ENCODE data around the gene ARHGEF4. TPM values are rescaled to one million over a fixed set of nuclear protein-coding genes. Genes with fewer than 3 reads are reported as not detected.

Gene ARHGEF4
- total RNA-seq, 4 donors from 2014 or later = 108 to 378 (median 134) TPM

DNA sequence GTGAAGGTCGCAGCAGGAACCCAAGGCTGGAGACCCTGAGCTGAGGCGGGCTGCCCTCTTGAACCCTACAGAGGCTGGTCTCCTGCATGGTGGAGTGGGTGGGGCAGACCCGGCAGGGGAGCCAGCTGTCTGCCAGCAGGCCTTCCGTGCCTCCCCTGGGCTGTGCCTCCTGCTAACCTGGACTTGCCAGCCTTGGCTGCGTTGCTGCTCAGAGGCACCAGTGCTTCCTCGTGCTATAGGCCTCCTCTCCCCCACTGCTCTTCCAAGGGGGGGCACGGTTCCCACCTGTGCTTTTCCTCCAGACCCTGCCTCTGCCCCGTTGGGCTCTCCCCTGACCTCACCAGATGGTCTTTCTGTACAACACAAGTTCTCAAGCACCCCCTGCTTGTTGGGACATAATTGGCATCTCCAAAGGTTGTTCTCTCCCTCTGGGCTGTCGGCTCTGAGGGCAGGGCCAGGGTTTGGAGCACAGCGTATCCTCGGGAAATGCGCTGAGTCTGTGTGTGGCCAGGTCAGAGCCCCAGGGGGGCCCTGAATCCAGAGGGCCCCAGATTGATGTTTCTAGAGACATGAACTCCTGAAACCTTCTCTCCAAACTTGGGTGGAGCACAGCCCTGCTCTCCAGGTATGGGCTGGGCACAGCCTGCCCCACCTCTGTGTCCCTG lies 6.7 kb downstream of the ARHGEF4 start:
- no peak overlapping the region for H3K4me3 ChIP-seq
- WGBS = 52% methylated on average over 9 of the region's 12 CpGs
- H3K27me3 ChIP-seq = peaks cover 26% of the 10 kb centered on the region
- no peak for TF ChIP-seq EP300 (IDR thresholded peaks at IDR 0.05)
- no peak for TF ChIP-seq POLR2AphosphoS5 (IDR thresholded peaks at IDR 0.05)
- TF ChIP-seq, protein P1, sequence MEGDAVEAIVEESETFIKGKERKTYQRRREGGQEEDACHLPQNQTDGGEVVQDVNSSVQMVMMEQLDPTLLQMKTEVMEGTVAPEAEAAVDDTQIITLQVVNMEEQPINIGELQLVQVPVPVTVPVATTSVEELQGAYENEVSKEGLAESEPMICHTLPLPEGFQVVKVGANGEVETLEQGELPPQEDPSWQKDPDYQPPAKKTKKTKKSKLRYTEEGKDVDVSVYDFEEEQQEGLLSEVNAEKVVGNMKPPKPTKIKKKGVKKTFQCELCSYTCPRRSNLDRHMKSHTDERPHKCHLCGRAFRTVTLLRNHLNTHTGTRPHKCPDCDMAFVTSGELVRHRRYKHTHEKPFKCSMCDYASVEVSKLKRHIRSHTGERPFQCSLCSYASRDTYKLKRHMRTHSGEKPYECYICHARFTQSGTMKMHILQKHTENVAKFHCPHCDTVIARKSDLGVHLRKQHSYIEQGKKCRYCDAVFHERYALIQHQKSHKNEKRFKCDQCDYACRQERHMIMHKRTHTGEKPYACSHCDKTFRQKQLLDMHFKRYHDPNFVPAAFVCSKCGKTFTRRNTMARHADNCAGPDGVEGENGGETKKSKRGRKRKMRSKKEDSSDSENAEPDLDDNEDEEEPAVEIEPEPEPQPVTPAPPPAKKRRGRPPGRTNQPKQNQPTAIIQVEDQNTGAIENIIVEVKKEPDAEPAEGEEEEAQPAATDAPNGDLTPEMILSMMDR (IDR thresholded peaks at IDR 0.05) = no peak
- no peak for TF ChIP-seq POLR2A (IDR thresholded peaks at IDR 0.05)
- H3K9me3 ChIP-seq = no peaks in the 10 kb centered on the region
- no peaks in the 10 kb centered on the region for H3K36me3 ChIP-seq
- no peak for DNase-seq (ENCODE audit: low spot score in 2 of 2)
- no peaks in the 10 kb centered on the region for H3K4me1 ChIP-seq
- no peak overlapping the region for H3K27ac ChIP-seq

DNA sequence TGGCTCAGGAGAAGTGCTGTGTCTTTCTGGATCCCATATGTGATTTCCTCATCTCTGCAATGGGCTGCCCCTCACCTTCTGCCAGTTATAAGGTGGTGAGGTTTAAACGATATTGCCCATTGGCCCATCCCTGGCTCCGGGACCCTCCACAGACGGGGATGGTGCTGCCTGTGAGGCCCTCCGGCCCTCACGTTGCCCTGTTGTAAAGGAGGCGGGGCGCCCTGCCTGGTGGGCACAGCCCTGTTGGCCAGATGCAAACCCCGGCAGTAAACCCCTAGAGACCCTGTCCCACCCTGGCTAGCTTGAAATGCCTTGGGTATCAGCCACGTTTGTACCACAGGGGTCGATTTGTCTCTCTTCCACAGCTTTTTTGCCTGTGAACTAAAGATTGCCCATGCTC lies 7.4 kb downstream of the ARHGEF4 start:
- WGBS = no CpG with 5 or more reads among the region's 10 CpGs
- TF ChIP-seq EP300 (IDR thresholded peaks at IDR 0.05) (no peak), POLR2AphosphoS5 (IDR thresholded peaks at IDR 0.05) (no peak), POLR2A (IDR thresholded peaks at IDR 0.05) (no peak)
- TF ChIP-seq, protein P1 (IDR thresholded peaks at IDR 0.05) = no peak

GRCh38 chr2:130845505-130846085 lies 8.9 kb downstream of the ARHGEF4 start:
- DNase-seq (ENCODE audit: low spot score in 2 of 2) = no peak
- Histone ChIP-seq H3K27ac (no peak overlapping the region), H3K9me3 (no peaks in the 10 kb centered on the region), H3K36me3 (no peaks in the 10 kb centered on the region), H3K27me3 (peaks cover 16% of the 10 kb centered on the region), H3K4me1 (no peaks in the 10 kb centered on the region), H3K4me3 (no peak overlapping the region)
- WGBS = 95% methylated on average over 8 of the region's 13 CpGs
- TF ChIP-seq, protein P1 (IDR thresholded peaks at IDR 0.05) = no peak
- TF ChIP-seq POLR2A (IDR thresholded peaks at IDR 0.05) (no peak), POLR2AphosphoS5 (IDR thresholded peaks at IDR 0.05) (no peak), EP300 (IDR thresholded peaks at IDR 0.05) (no peak)

More for the DNA sequence above, 7.4 kb downstream of the ARHGEF4 start:
- no peak for DNase-seq (ENCODE audit: low spot score in 2 of 2)
- Histone ChIP-seq H3K36me3 (no peaks in the 10 kb centered on the region), H3K4me1 (no peaks in the 10 kb centered on the region), H3K27ac (no peak overlapping the region), H3K27me3 (peaks cover 20% of the 10 kb centered on the region), H3K4me3 (no peak overlapping the region), H3K9me3 (no peaks in the 10 kb centered on the region)

DNA sequence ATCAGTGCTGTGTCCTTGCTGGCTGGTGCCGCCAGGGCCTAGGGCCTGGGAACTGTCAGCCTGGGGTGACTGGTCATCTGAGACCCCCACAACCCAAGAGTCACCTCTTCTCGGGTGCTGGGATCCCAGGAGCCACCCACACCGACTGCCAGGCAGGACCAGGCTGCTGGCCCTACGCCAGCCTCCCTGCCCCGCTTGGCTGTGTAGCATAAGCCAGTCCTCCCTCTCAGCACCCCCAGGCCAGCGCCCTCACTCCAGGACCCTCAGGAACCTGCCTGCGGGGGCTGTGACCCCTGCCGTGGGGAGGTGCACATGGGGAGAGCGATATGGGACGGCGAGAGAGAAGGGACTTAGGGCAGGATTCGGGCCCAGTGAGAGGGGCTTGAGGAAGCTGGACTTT lies 9.5 kb downstream of the ARHGEF4 start:
- no peak overlapping the region for H3K4me3 ChIP-seq
- no peaks in the 10 kb centered on the region for H3K9me3 ChIP-seq
- no peak overlapping the region for H3K27ac ChIP-seq
- no peak for DNase-seq (ENCODE audit: low spot score in 2 of 2)
- H3K4me1 ChIP-seq = peaks cover 3% of the 10 kb centered on the region
- no peaks in the 10 kb centered on the region for H3K36me3 ChIP-seq
- 84% methylated on average over 10 of the region's 12 CpGs for WGBS
- TF ChIP-seq POLR2AphosphoS5 (IDR thresholded peaks at IDR 0.05) (no peak), EP300 (IDR thresholded peaks at IDR 0.05) (no peak), POLR2A (IDR thresholded peaks at IDR 0.05) (no peak)
- TF ChIP-seq, protein P1 (IDR thresholded peaks at IDR 0.05) = no peak
- H3K27me3 ChIP-seq = peaks cover 16% of the 10 kb centered on the region

DNA sequence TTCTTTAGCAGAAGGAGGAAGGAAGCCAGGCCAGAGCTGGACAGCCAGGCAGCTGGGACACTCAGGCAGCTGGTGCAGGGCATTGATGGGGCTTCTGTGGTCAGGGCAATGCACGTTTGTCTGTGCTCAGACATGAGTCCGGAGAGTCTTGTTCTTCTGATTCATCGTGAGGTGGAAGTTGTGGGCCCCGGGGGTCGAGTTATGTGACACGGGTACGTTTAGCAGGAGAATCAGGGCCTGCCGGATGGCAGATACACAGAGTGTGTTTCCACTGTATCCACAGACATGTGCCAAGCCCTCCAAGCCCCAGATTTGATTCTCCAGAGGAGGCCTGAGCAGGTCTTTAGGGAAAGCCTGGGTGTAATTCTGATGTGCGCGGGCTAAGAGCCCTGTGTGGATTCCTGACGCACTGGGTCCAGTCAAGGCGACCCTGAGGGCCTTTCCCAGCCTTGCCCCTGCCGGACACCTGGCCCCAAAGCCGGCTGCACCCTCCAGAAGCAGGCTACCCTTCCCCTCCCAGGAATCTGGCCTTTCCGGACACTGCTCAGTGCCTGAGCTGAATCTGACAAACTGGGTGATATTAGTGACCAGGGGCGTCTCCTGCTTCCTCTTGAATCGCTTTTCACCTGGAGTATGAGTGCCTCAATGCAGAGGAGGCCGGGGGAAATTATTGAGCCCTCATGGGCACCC lies 10.1 kb downstream of the ARHGEF4 start:
- Histone ChIP-seq H3K36me3 (no peaks in the 10 kb centered on the region), H3K9me3 (no peaks in the 10 kb centered on the region), H3K4me3 (no peak overlapping the region), H3K27ac (no peak overlapping the region), H3K27me3 (peaks cover 16% of the 10 kb centered on the region), H3K4me1 (peaks cover 3% of the 10 kb centered on the region)
- 87% methylated on average over 17 of the region's 18 CpGs for WGBS
- no peak for DNase-seq (ENCODE audit: low spot score in 2 of 2)
- TF ChIP-seq, protein P1 (IDR thresholded peaks at IDR 0.05) = no peak
- no peak for TF ChIP-seq EP300 (IDR thresholded peaks at IDR 0.05)
- no peak for TF ChIP-seq POLR2A (IDR thresholded peaks at IDR 0.05)
- TF ChIP-seq POLR2AphosphoS5 (IDR thresholded peaks at IDR 0.05) = no peak

Data from suprapubic skin (tissue), 4 donors.